GM19452 (cell line): ENCODE results near the gene RGS7.
"Not testable (repeated sequence)": the region's sequence is repeated elsewhere in the genome, so short reads cannot be mapped to it uniquely, and the experiment has no call there.

Source experiments
- ATAC-seq: cut with Tn5 transposase; IDR thresholded peaks from one replicate; pipeline ENCODE4 v1.9.1; 2021; ENCODE audit not compliant: unreplicated experiment

The RGS7 gene

GRCh38 chr1:241143765-241144442 is 213.1 kb downstream of the RGS7 start:
- ATAC-seq: no peak

- ATAC-seq: no peak
Observed at GRCh38 chr1:241142493-241142892, 214.5 kb downstream of the RGS7 start.

- not testable (repeated sequence) for ATAC-seq
Observed at GRCh38 chr1:241141646-241142045, 215.4 kb downstream of the RGS7 start.

- ATAC-seq: no peak
Observed at GRCh38 chr1:241140670-241141069, 216.3 kb downstream of the RGS7 start.

- ATAC-seq: no peak
Observed at GRCh38 chr1:241139047-241139446, 218.0 kb downstream of the RGS7 start.

- ATAC-seq: no peak
Observed at GRCh38 chr1:241138248-241138647, 218.8 kb downstream of the RGS7 start.

- no peak for ATAC-seq
Observed at GRCh38 chr1:241136389-241136788, 220.6 kb downstream of the RGS7 start.

GRCh38 chr1:241131636-241132194 is 225.3 kb downstream of the RGS7 start:
- ATAC-seq: no peak

- no peak for ATAC-seq
Observed at GRCh38 chr1:241130881-241131280, 226.1 kb downstream of the RGS7 start.

- ATAC-seq: no peak
Observed at GRCh38 chr1:241129207-241129960, 227.6 kb downstream of the RGS7 start.

- ATAC-seq: no peak
Observed at GRCh38 chr1:241125286-241125685, 231.7 kb downstream of the RGS7 start.

- no peak for ATAC-seq
Observed at GRCh38 chr1:241118049-241118448, 239.0 kb downstream of the RGS7 start.

- ATAC-seq: no peak
Observed at GRCh38 chr1:241115784-241116183, 241.2 kb downstream of the RGS7 start.

GRCh38 chr1:241114699-241115233 is 242.2 kb downstream of the RGS7 start:
- ATAC-seq: no peak

- no peak for ATAC-seq
Observed at GRCh38 chr1:241113557-241113956, 243.4 kb downstream of the RGS7 start.

GRCh38 chr1:241109039-241109438 is 248.0 kb downstream of the RGS7 start:
- no peak for ATAC-seq

- no peak for ATAC-seq
Observed at GRCh38 chr1:241105147-241105546, 251.9 kb downstream of the RGS7 start.

GRCh38 chr1:241102664-241103063 is 254.3 kb downstream of the RGS7 start:
- ATAC-seq: no peak

GRCh38 chr1:241101622-241102021 is 255.4 kb downstream of the RGS7 start:
- ATAC-seq: no peak

GRCh38 chr1:241097479-241097878 is 259.5 kb downstream of the RGS7 start:
- no peak for ATAC-seq

- ATAC-seq: no peak
Observed at GRCh38 chr1:241096982-241097381, 260.0 kb downstream of the RGS7 start.

GRCh38 chr1:241095847-241096246 is 261.2 kb downstream of the RGS7 start:
- no peak for ATAC-seq
